GM23338 (cell line): Measurements from ENCODE around the gene MOXD1.

Experiments used
- CREB1 ChIP-seq: fragments of 250-450 bp; sonication (Bioruptor Pico); IDR thresholded peaks from 2 replicates; pipeline ENCODE4 v1.5.0; 2020; ENCODE audit warnings: low read depth, mild to moderate bottlenecking, moderate library complexity
- EZH2 ChIP-seq: fragments of 200-600 bp; sonication (generic); IDR thresholded peaks from one replicate; pipeline ENCODE4 v1.8.0; 2017; ENCODE audit warnings: antibody characterized with exemption, mild to moderate bottlenecking, low read depth; ENCODE audit not compliant: unreplicated experiment
- EZH2phosphoT487 ChIP-seq: fragments of 200-600 bp; sonication (generic); IDR thresholded peaks from one replicate; pipeline ENCODE4 v1.8.1; 2018; ENCODE audit warnings: antibody characterized with exemption; ENCODE audit not compliant: unreplicated experiment
- JUNB ChIP-seq: IDR thresholded peaks from one replicate; pipeline ENCODE4 v1.6.1; 2016; ENCODE audit warnings: antibody characterized with exemption; ENCODE audit not compliant: unreplicated experiment
- POLR2AphosphoS5 ChIP-seq: IDR thresholded peaks from 2 replicates; pipeline ENCODE4 v1.6.1; 2016; ENCODE audit warnings: antibody characterized with exemption, low read depth
- STAT1 ChIP-seq: IDR thresholded peaks from one replicate; pipeline ENCODE4 v1.6.1; 2016; ENCODE audit warnings: antibody characterized with exemption; ENCODE audit not compliant: unreplicated experiment
- TF ChIP-seq, protein P1 (sequence below), 2 experiments: fragments of 200-600 bp in 1 of 2; sonication (generic) in 1 of 2; conservative IDR thresholded peaks; 2 replicates each; pipeline versions ENCODE4 v1.5.1 to v1.6.1; 2016 to 2017; ENCODE audit warnings: antibody characterized with exemption in 2 of 2, low read depth in 2 of 2, mild to moderate bottlenecking in 2 of 2, moderate library complexity in 1 of 2
- TF ChIP-seq, protein P2 (sequence below): IDR thresholded peaks from one replicate; pipeline ENCODE4 v1.6.1; 2018; ENCODE audit warnings: antibody characterized with exemption; ENCODE audit not compliant: unreplicated experiment
- TF ChIP-seq, protein P3 (sequence below): IDR thresholded peaks from 2 replicates; pipeline ENCODE4 v1.6.1; 2016; ENCODE audit warnings: antibody characterized with exemption

DNA sequence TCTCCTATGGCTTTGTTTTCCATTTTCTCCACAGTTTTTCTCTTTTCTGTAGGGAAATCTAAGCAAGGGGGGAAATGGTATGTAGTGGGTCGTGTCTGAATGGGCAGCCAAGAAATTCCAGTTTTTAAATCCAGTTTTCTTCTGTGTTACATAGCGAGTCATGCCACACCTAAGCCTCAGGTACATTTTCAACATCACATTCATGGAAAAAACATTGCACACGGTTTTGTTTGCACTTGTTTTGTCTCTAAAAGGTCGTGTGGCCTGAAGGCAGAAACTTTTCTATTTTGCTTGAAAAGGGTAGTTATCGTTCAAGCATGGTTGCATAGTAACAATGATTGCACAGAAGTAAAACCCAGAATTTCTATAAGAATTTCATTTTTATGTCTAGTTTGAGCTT, 70.5 kb downstream of the MOXD1 start:
- TF ChIP-seq, protein P1, sequence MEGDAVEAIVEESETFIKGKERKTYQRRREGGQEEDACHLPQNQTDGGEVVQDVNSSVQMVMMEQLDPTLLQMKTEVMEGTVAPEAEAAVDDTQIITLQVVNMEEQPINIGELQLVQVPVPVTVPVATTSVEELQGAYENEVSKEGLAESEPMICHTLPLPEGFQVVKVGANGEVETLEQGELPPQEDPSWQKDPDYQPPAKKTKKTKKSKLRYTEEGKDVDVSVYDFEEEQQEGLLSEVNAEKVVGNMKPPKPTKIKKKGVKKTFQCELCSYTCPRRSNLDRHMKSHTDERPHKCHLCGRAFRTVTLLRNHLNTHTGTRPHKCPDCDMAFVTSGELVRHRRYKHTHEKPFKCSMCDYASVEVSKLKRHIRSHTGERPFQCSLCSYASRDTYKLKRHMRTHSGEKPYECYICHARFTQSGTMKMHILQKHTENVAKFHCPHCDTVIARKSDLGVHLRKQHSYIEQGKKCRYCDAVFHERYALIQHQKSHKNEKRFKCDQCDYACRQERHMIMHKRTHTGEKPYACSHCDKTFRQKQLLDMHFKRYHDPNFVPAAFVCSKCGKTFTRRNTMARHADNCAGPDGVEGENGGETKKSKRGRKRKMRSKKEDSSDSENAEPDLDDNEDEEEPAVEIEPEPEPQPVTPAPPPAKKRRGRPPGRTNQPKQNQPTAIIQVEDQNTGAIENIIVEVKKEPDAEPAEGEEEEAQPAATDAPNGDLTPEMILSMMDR (conservative IDR thresholded peaks at IDR 0.05; ENCODE audit: low read depth in 2 of 2) = no peak
- TF ChIP-seq EZH2 (no peak), POLR2AphosphoS5 (no peak), JUNB (no peak), CREB1 (CRISPR knock-in tag) (no peak), STAT1 (no peak), EZH2phosphoT487 (no peak)
- TF ChIP-seq, protein P2, sequence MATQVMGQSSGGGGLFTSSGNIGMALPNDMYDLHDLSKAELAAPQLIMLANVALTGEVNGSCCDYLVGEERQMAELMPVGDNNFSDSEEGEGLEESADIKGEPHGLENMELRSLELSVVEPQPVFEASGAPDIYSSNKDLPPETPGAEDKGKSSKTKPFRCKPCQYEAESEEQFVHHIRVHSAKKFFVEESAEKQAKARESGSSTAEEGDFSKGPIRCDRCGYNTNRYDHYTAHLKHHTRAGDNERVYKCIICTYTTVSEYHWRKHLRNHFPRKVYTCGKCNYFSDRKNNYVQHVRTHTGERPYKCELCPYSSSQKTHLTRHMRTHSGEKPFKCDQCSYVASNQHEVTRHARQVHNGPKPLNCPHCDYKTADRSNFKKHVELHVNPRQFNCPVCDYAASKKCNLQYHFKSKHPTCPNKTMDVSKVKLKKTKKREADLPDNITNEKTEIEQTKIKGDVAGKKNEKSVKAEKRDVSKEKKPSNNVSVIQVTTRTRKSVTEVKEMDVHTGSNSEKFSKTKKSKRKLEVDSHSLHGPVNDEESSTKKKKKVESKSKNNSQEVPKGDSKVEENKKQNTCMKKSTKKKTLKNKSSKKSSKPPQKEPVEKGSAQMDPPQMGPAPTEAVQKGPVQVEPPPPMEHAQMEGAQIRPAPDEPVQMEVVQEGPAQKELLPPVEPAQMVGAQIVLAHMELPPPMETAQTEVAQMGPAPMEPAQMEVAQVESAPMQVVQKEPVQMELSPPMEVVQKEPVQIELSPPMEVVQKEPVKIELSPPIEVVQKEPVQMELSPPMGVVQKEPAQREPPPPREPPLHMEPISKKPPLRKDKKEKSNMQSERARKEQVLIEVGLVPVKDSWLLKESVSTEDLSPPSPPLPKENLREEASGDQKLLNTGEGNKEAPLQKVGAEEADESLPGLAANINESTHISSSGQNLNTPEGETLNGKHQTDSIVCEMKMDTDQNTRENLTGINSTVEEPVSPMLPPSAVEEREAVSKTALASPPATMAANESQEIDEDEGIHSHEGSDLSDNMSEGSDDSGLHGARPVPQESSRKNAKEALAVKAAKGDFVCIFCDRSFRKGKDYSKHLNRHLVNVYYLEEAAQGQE = no peak
- TF ChIP-seq, protein P3, sequence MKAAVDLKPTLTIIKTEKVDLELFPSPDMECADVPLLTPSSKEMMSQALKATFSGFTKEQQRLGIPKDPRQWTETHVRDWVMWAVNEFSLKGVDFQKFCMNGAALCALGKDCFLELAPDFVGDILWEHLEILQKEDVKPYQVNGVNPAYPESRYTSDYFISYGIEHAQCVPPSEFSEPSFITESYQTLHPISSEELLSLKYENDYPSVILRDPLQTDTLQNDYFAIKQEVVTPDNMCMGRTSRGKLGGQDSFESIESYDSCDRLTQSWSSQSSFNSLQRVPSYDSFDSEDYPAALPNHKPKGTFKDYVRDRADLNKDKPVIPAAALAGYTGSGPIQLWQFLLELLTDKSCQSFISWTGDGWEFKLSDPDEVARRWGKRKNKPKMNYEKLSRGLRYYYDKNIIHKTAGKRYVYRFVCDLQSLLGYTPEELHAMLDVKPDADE = no peak
